GM23338 (cell line): ENCODE data around the gene MLPH. TPM values are rescaled to one million over a fixed set of nuclear protein-coding genes. Genes with fewer than 3 reads are reported as not detected.

Source experiments
- ATAC-seq: fragments of 200-7000 bp; cut with Tn5 transposase; 3 replicates; pipeline ENCODE4 v1.9.1; 2020
- DNase-seq: peaks from one replicate; pipeline ENCODE4 v3.0.0-alpha.2; 2015; ENCODE audit warnings: low spot score
- H2AFZ ChIP-seq: fragments of 200-600 bp; sonication (generic); 2 replicates; pipeline ENCODE4 v1.8.0; 2016; ENCODE audit warnings: antibody characterized with exemption, mild to moderate bottlenecking, moderate library complexity
- H3F3A ChIP-seq: fragments of 200-600 bp; sonication (generic); replicated peaks from 2 replicates; pipeline ENCODE4 v1.8.0; 2017; ENCODE audit warnings: antibody characterized with exemption, mixed run types, low read depth
- H3K27ac ChIP-seq: fragments of 200-600 bp; sonication (generic); 2 replicates; pipeline ENCODE4 v1.6.1; 2016; ENCODE audit warnings: low read depth
- H3K27me3 ChIP-seq: fragments of 200-600 bp; sonication (generic); 2 replicates; pipeline ENCODE4 v1.8.0; 2016; ENCODE audit warnings: mild to moderate bottlenecking, mixed run types, moderate library complexity; ENCODE audit not compliant: insufficient read depth
- H3K36me3 ChIP-seq: fragments of 200-600 bp; sonication (generic); 2 replicates; pipeline ENCODE4 v1.8.0; 2016; ENCODE audit warnings: mild to moderate bottlenecking; ENCODE audit not compliant: insufficient read depth
- H3K4me1 ChIP-seq: fragments of 200-600 bp; sonication (generic); 2 replicates; pipeline ENCODE4 v1.8.0; 2016; ENCODE audit warnings: mild to moderate bottlenecking, moderate library complexity; ENCODE audit not compliant: insufficient read depth
- H3K4me2 ChIP-seq: fragments of 200-600 bp; sonication (generic); 2 replicates; pipeline ENCODE4 v1.7.1; 2017; ENCODE audit warnings: mixed run types
- H3K4me3 ChIP-seq: fragments of 200-600 bp; sonication (generic); 2 replicates; pipeline ENCODE4 v1.6.1; 2016; ENCODE audit warnings: mixed run types
- H3K79me2 ChIP-seq: fragments of 200-600 bp; sonication (generic); replicated peaks from 2 replicates; pipeline ENCODE4 v1.8.0; 2017; ENCODE audit warnings: mild to moderate bottlenecking; ENCODE audit not compliant: insufficient read depth
- H3K9me2 ChIP-seq: fragments of 200-600 bp; sonication (generic); 2 replicates; pipeline ENCODE4 v1.8.0; 2017; ENCODE audit not compliant: insufficient read depth
- H4K20me1 ChIP-seq: fragments of 200-600 bp; sonication (generic); replicated peaks from 2 replicates; pipeline ENCODE4 v1.8.0; 2017; ENCODE audit warnings: mild to moderate bottlenecking; ENCODE audit not compliant: insufficient read depth
- H3K27ac Mint-ChIP-seq: 2 replicates; pipeline ENCODE4 v1.8.0; 2020; ENCODE audit warnings: inconsistent platforms, mild to moderate bottlenecking, moderate library complexity, mixed read lengths
- H3K27me3 Mint-ChIP-seq: 3 replicates; pipeline ENCODE4 v1.8.0; 2022; ENCODE audit warnings: low read depth, mild to moderate bottlenecking, moderate library complexity, mixed read lengths, inconsistent platforms; ENCODE audit not compliant: insufficient read depth, poor library complexity
- H3K36me3 Mint-ChIP-seq: 3 replicates; pipeline ENCODE4 v1.8.0; 2021; ENCODE audit warnings: low read depth, mild to moderate bottlenecking, inconsistent platforms, moderate library complexity, mixed read lengths
- H3K4me1 Mint-ChIP-seq: 3 replicates; pipeline ENCODE4 v1.8.0; 2020; ENCODE audit warnings: mild to moderate bottlenecking, inconsistent platforms, mixed read lengths
- H3K4me3 Mint-ChIP-seq: 3 replicates; pipeline ENCODE4 v1.8.0; 2021; ENCODE audit warnings: moderate library complexity, mild to moderate bottlenecking, inconsistent platforms, mixed read lengths
- H3K9me3 Mint-ChIP-seq: 3 replicates; pipeline ENCODE4 v1.8.0; 2020; ENCODE audit warnings: moderate library complexity, mild to moderate bottlenecking, inconsistent platforms, mixed read lengths
- CREB1 ChIP-seq: fragments of 250-450 bp; sonication (Bioruptor Pico); IDR thresholded peaks from 2 replicates; pipeline ENCODE4 v1.5.0; 2020; ENCODE audit warnings: low read depth, mild to moderate bottlenecking, moderate library complexity
- CTCF ChIP-seq, 2 experiments: fragments of 200-600 bp in 1 of 2; sonication (generic) in 1 of 2; conservative IDR thresholded peaks; 2 replicates each; pipeline versions ENCODE4 v1.5.1 to v1.6.1; 2016 to 2017; ENCODE audit warnings: antibody characterized with exemption in 2 of 2, low read depth in 2 of 2, mild to moderate bottlenecking in 2 of 2, moderate library complexity in 1 of 2
- ETS1 ChIP-seq: IDR thresholded peaks from 2 replicates; pipeline ENCODE4 v1.6.1; 2016; ENCODE audit warnings: antibody characterized with exemption
- EZH2 ChIP-seq: fragments of 200-600 bp; sonication (generic); IDR thresholded peaks from one replicate; pipeline ENCODE4 v1.8.0; 2017; ENCODE audit warnings: antibody characterized with exemption, mild to moderate bottlenecking, low read depth; ENCODE audit not compliant: unreplicated experiment
- EZH2phosphoT487 ChIP-seq: fragments of 200-600 bp; sonication (generic); IDR thresholded peaks from one replicate; pipeline ENCODE4 v1.8.1; 2018; ENCODE audit warnings: antibody characterized with exemption; ENCODE audit not compliant: unreplicated experiment
- JUNB ChIP-seq: IDR thresholded peaks from one replicate; pipeline ENCODE4 v1.6.1; 2016; ENCODE audit warnings: antibody characterized with exemption; ENCODE audit not compliant: unreplicated experiment
- NANOG ChIP-seq: IDR thresholded peaks from 2 replicates; pipeline ENCODE4 v1.6.1; 2016; ENCODE audit warnings: antibody characterized with exemption, borderline replicate concordance
- POLR2AphosphoS5 ChIP-seq: IDR thresholded peaks from 2 replicates; pipeline ENCODE4 v1.6.1; 2016; ENCODE audit warnings: antibody characterized with exemption, low read depth
- ZNF114 ChIP-seq: fragments of 250-450 bp; sonication (Bioruptor Pico); IDR thresholded peaks from 2 replicates; pipeline ENCODE4 v1.5.0; 2020; ENCODE audit warnings: mild to moderate bottlenecking, moderate library complexity
- ZNF331 ChIP-seq: fragments of 250-450 bp; sonication (Bioruptor Pico); IDR thresholded peaks from 2 replicates; pipeline ENCODE4 v1.5.0; 2020; ENCODE audit warnings: low read depth, mild to moderate bottlenecking, moderate library complexity
- polyA plus RNA-seq: library from polyadenylated mRNA; unstranded; fragments of >200 nt; fragmentation: Nextera tagmentation; extraction: Ambion mirVana; gene quantifications from 2 replicates; pipeline ENCODE4 v1.2.1, GENCODE V29; 2016
- total RNA-seq: library from RNA; depleted of rRNA; stranded (reverse); fragments of >200 nt; shearing (Covaris generic); gene quantifications from 2 replicates; pipeline ENCODE4 v1.2.3, GENCODE V29; 2014
- TF ChIP-seq, protein P1 (sequence below): fragments of 250-450 bp; sonication (Bioruptor Pico); IDR thresholded peaks from 2 replicates; pipeline ENCODE4 v1.5.0; 2020; ENCODE audit warnings: mild to moderate bottlenecking, moderate library complexity
- TF ChIP-seq, protein P2 (sequence below): IDR thresholded peaks from one replicate; pipeline ENCODE4 v1.6.1; 2018; ENCODE audit warnings: antibody characterized with exemption; ENCODE audit not compliant: unreplicated experiment

The MLPH gene
- total and polyA plus RNA-seq, 2 experiments from 2014 or later: 13.6 to 16.5 TPM

DNA sequence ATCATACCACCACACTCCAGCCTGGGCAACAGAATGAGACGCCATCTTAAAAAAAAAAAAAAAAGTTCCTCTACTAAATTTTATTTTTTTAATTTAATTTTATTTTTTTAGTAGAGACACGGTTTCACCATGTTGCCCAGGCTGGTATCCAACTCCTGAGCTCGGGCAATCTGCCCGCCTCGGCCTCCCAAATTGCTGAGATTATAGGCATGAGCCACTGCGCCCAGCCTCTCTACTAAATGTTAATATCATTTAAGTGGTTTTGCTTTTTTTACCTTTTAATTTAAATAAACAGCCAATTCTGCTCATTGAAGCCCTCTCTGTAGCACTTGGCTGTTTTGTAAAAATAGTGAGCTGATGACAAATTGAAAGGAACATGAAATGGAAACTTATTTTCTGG is 94.3 kb downstream of the MLPH start:
- no peak for TF ChIP-seq ZNF114 (CRISPR knock-in tag)
- TF ChIP-seq CREB1: no peak
- TF ChIP-seq, protein P1, sequence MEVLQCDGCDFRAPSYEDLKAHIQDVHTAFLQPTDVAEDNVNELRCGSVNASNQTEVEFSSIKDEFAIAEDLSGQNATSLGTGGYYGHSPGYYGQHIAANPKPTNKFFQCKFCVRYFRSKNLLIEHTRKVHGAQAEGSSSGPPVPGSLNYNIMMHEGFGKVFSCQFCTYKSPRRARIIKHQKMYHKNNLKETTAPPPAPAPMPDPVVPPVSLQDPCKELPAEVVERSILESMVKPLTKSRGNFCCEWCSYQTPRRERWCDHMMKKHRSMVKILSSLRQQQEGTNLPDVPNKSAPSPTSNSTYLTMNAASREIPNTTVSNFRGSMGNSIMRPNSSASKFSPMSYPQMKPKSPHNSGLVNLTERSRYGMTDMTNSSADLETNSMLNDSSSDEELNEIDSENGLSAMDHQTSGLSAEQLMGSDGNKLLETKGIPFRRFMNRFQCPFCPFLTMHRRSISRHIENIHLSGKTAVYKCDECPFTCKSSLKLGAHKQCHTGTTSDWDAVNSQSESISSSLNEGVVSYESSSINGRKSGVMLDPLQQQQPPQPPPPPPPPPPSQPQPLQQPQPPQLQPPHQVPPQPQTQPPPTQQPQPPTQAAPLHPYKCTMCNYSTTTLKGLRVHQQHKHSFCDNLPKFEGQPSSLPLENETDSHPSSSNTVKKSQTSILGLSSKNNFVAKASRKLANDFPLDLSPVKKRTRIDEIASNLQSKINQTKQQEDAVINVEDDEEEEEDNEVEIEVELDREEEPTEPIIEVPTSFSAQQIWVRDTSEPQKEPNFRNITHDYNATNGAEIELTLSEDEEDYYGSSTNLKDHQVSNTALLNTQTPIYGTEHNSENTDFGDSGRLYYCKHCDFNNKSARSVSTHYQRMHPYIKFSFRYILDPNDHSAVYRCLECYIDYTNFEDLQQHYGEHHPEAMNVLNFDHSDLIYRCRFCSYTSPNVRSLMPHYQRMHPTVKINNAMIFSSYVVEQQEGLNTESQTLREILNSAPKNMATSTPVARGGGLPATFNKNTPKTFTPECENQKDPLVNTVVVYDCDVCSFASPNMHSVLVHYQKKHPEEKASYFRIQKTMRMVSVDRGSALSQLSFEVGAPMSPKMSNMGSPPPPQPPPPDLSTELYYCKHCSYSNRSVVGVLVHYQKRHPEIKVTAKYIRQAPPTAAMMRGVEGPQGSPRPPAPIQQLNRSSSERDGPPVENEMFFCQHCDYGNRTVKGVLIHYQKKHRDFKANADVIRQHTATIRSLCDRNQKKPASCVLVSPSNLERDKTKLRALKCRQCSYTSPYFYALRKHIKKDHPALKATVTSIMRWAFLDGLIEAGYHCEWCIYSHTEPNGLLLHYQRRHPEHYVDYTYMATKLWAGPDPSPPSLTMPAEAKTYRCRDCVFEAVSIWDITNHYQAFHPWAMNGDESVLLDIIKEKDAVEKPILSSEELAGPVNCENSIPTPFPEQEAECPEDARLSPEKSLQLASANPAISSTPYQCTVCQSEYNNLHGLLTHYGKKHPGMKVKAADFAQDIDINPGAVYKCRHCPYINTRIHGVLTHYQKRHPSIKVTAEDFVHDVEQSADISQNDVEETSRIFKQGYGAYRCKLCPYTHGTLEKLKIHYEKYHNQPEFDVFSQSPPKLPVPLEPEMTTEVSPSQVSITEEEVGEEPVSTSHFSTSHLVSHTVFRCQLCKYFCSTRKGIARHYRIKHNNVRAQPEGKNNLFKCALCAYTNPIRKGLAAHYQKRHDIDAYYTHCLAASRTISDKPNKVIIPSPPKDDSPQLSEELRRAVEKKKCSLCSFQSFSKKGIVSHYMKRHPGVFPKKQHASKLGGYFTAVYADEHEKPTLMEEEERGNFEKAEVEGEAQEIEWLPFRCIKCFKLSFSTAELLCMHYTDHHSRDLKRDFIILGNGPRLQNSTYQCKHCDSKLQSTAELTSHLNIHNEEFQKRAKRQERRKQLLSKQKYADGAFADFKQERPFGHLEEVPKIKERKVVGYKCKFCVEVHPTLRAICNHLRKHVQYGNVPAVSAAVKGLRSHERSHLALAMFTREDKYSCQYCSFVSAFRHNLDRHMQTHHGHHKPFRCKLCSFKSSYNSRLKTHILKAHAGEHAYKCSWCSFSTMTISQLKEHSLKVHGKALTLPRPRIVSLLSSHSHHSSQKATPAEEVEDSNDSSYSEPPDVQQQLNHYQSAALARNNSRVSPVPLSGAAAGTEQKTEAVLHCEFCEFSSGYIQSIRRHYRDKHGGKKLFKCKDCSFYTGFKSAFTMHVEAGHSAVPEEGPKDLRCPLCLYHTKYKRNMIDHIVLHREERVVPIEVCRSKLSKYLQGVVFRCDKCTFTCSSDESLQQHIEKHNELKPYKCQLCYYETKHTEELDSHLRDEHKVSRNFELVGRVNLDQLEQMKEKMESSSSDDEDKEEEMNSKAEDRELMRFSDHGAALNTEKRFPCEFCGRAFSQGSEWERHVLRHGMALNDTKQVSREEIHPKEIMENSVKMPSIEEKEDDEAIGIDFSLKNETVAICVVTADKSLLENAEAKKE (CRISPR knock-in tag): no peak
- TF ChIP-seq CTCF (conservative IDR thresholded peaks at IDR 0.05; ENCODE audit: low read depth in 2 of 2): no peak
- TF ChIP-seq NANOG: no peak
- TF ChIP-seq JUNB: no peak
- TF ChIP-seq EZH2phosphoT487: no peak
- TF ChIP-seq EZH2: no peak
- TF ChIP-seq, protein P2, sequence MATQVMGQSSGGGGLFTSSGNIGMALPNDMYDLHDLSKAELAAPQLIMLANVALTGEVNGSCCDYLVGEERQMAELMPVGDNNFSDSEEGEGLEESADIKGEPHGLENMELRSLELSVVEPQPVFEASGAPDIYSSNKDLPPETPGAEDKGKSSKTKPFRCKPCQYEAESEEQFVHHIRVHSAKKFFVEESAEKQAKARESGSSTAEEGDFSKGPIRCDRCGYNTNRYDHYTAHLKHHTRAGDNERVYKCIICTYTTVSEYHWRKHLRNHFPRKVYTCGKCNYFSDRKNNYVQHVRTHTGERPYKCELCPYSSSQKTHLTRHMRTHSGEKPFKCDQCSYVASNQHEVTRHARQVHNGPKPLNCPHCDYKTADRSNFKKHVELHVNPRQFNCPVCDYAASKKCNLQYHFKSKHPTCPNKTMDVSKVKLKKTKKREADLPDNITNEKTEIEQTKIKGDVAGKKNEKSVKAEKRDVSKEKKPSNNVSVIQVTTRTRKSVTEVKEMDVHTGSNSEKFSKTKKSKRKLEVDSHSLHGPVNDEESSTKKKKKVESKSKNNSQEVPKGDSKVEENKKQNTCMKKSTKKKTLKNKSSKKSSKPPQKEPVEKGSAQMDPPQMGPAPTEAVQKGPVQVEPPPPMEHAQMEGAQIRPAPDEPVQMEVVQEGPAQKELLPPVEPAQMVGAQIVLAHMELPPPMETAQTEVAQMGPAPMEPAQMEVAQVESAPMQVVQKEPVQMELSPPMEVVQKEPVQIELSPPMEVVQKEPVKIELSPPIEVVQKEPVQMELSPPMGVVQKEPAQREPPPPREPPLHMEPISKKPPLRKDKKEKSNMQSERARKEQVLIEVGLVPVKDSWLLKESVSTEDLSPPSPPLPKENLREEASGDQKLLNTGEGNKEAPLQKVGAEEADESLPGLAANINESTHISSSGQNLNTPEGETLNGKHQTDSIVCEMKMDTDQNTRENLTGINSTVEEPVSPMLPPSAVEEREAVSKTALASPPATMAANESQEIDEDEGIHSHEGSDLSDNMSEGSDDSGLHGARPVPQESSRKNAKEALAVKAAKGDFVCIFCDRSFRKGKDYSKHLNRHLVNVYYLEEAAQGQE: no peak
- TF ChIP-seq ETS1: no peak
- no peak for TF ChIP-seq POLR2AphosphoS5
- TF ChIP-seq ZNF331: no peak
- no peak overlapping the region for H3K4me2 ChIP-seq
- Mint-ChIP-seq H3K27me3 (peaks cover 4% of the 10 kb centered on the region), H3K36me3 (peaks cover 34% of the 10 kb centered on the region), H3K27ac (no peak overlapping the region), H3K4me1 (peaks cover 27% of the 10 kb centered on the region), H3K4me3 (no peak overlapping the region), H3K9me3 (no peaks in the 10 kb centered on the region)
- H3K27me3 ChIP-seq: no peaks in the 10 kb centered on the region
- no peak for ATAC-seq
- H3K36me3 ChIP-seq: no peaks in the 10 kb centered on the region
- 0 out of 2 replicates have a peak, but pooled peaks cover 7% of the 10 kb centered on the region for H3K4me1 ChIP-seq
- no peak overlapping the region for H2AFZ ChIP-seq
- H3K4me3 ChIP-seq: no peak overlapping the region
- no peaks in the 10 kb centered on the region for H4K20me1 ChIP-seq
- H3K79me2 ChIP-seq: no peaks in the 10 kb centered on the region
- no peak for DNase-seq
- no peaks in the 10 kb centered on the region for H3K9me2 ChIP-seq
- H3K27ac ChIP-seq: no peak overlapping the region
- H3F3A ChIP-seq: no peaks in the 10 kb centered on the region
